ENCODE measurements around the gene SORBS2.

GRCh38 chr4:185835336-185835735 lies 23.3 kb upstream of the SORBS2 start:
- TF ChIP-seq CTCF (IDR thresholded peaks at IDR 0.05): no peak
- no peak for TF ChIP-seq POLR2A (IDR thresholded peaks at IDR 0.05)
